K562 (cell line): Measurements from ENCODE around the gene PRKCB. TPM values are rescaled to one million over a fixed set of nuclear protein-coding genes. Genes with fewer than 3 reads are reported as not detected.
A peak's percentile ranks its signal among the peaks of the same experiment; 100 is the strongest.

ENCODE experiments used
- ADNP ChIP-seq: fragments of 200-800 bp; sonication (Bioruptor generic); IDR thresholded peaks from 2 replicates; pipeline ENCODE4 v1.6.1; 2016; ENCODE audit warnings: missing genetic modification characterization, missing compliant biosample characterization
- BACH1 ChIP-seq: fragments of 200-800 bp; sonication (Bioruptor generic); IDR thresholded peaks from 2 replicates; pipeline ENCODE4 v1.6.1; 2016; ENCODE audit warnings: missing genetic modification characterization, missing compliant biosample characterization
- GTF2E2 ChIP-seq: fragments of 200-800 bp; sonication (Bioruptor generic); IDR thresholded peaks from 2 replicates; pipeline ENCODE4 v1.6.1; 2016; ENCODE audit warnings: missing genetic modification characterization, missing compliant biosample characterization
- HNRNPL ChIP-seq: fragments of 200-400 bp; formaldehyde crosslinking; IDR thresholded peaks from 2 replicates; pipeline ENCODE4 v1.6.1; 2017; ENCODE audit warnings: low read depth, mild to moderate bottlenecking, low read length
- HOMEZ ChIP-seq: fragments of 250-450 bp; sonication (Bioruptor Pico); IDR thresholded peaks from 2 replicates; pipeline ENCODE4 v1.4.0; 2020; ENCODE audit warnings: mild to moderate bottlenecking, moderate library complexity
- NR1H2 ChIP-seq: sonication (generic); formaldehyde crosslinking; IDR thresholded peaks from 2 replicates; pipeline ENCODE4 v1.4.0; 2020; ENCODE audit warnings: mild to moderate bottlenecking, missing genetic modification reagents
- TEAD2 ChIP-seq: fragments of 450-650 bp; IDR thresholded peaks from 2 replicates; pipeline ENCODE4 v1.6.1; 2016; ENCODE audit warnings: missing genetic modification characterization, control low read depth, missing compliant biosample characterization
- polyA plus RNA-seq, 8 experiments: library from polyadenylated mRNA; depleted of rRNA in 4 of 8; stranded (reverse) in 5 of 8; unstranded in 3 of 8; fragments of >200 nt; fragmentation: Nextera tagmentation in 2 of 8; fragmentation: Illumina TruSeq in 1 of 8; extraction: Ambion mirVana in 2 of 8; extraction: Trizol in 1 of 8; gene quantifications; 2 replicates each; pipeline versions ENCODE4 v1.2.1 to v1.2.3, GENCODE V29; 2011 to 2014; ENCODE audit warnings: inconsistent platforms in 1 of 8, missing spikeins in 1 of 8
- total RNA-seq, 7 experiments: library from RNA; depleted of rRNA in 6 of 7; stranded (reverse); fragments of >200 nt in 6 of 7; fragmentation: Illumina TruSeq in 2 of 7; extraction: Trizol in 2 of 7; gene quantifications; 2 replicates each; pipeline versions ENCODE4 v1.2.1 to v1.2.3, GENCODE V29; 2011 to 2021; ENCODE audit warnings: low replicate concordance in 1 of 7
- TF ChIP-seq, protein P1 (sequence below): IDR thresholded peaks from 2 replicates; pipeline ENCODE4 v1.6.1; 2016; ENCODE audit warnings: missing genetic modification characterization, missing compliant biosample characterization
- TF ChIP-seq, protein P2 (sequence below), 2 experiments: IDR thresholded peaks in 1 of 2; conservative IDR thresholded peaks in 1 of 2; 2 replicates each; pipeline ENCODE4 v1.6.1; 2016; ENCODE audit warnings: low read depth in 2 of 2, mild to moderate bottlenecking in 1 of 2, missing compliant biosample characterization in 1 of 2, missing genetic modification characterization in 1 of 2, moderate library complexity in 1 of 2

The PRKCB gene
- total and polyA plus RNA-seq, 9 of the 15 experiments (the other 6 are each of a cell fraction or from before 2014, with no cell fraction given): 49.9 to 276 (median 148) TPM

DNA sequence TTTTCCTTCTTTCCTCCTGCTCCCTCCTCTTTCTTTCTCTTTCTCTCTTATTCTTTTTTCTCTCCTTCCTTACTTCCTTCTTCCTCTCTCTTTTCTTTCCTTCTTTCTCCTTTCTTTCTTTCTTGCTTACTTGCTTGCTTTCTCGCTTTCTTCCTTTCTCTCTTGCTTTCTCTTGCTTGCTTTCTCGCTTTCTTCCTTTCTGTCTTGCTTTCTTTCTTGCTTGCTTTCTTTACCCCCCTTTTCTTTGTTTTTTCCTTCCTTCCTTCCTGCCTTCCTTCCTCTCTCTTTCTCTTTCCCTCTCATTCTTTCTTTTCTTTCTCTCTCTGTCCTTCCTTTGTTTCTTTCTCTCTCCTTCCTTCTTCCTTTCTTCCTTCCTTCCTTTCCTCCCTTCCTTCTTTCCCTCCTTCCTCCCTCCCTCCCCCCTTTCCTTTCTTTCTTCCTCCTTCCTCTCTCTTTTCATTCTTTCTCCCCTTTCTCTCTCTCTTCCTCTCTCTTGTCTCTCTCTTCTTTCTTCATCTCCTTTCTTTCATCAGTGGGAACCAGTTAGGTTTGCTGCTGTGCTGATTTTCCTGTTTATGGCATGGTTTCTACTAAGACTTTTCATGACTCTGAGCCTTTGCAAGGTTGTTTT, 277.4 kb downstream of the PRKCB start (continued):
- TF ChIP-seq TEAD2 (tag): no peak
- TF ChIP-seq HNRNPL: no peak
- no peak for TF ChIP-seq BACH1
- TF ChIP-seq, protein P1, sequence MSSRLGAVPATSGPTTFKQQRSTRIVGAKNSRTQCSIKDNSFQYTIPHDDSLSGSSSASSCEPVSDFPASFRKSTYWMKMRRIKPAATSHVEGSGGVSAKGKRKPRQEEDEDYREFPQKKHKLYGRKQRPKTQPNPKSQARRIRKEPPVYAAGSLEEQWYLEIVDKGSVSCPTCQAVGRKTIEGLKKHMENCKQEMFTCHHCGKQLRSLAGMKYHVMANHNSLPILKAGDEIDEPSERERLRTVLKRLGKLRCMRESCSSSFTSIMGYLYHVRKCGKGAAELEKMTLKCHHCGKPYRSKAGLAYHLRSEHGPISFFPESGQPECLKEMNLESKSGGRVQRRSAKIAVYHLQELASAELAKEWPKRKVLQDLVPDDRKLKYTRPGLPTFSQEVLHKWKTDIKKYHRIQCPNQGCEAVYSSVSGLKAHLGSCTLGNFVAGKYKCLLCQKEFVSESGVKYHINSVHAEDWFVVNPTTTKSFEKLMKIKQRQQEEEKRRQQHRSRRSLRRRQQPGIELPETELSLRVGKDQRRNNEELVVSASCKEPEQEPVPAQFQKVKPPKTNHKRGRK (tag): peak; percentile 99
- no peak for TF ChIP-seq GTF2E2 (tag)
- TF ChIP-seq, protein P2, sequence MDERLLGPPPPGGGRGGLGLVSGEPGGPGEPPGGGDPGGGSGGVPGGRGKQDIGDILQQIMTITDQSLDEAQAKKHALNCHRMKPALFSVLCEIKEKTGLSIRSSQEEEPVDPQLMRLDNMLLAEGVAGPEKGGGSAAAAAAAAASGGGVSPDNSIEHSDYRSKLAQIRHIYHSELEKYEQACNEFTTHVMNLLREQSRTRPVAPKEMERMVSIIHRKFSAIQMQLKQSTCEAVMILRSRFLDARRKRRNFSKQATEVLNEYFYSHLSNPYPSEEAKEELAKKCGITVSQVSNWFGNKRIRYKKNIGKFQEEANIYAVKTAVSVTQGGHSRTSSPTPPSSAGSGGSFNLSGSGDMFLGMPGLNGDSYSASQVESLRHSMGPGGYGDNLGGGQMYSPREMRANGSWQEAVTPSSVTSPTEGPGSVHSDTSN (CRISPR knock-in tag; IDR thresholded peaks at IDR 0.05; ENCODE audit: low read depth): no peak
- TF ChIP-seq, protein P2 (tag; conservative IDR thresholded peaks at IDR 0.05; ENCODE audit: low read depth): no peak
- no peak for TF ChIP-seq HOMEZ
- no peak for TF ChIP-seq NR1H2 (CRISPR knock-in tag)
- no peak for TF ChIP-seq ADNP (tag)
